HG03175 (cell line): ENCODE measurements around the gene MACF1.

ENCODE experiments used
- ATAC-seq: cut with Tn5 transposase; IDR thresholded peaks from one replicate; pipeline ENCODE4 v1.9.1; 2021; ENCODE audit warnings: mild to moderate bottlenecking, moderate library complexity; ENCODE audit not compliant: unreplicated experiment

MACF1 gene

GRCh38 chr1:39411526-39412478 is 207.3 kb downstream of the MACF1 start:
- ATAC-seq: no peak

GRCh38 chr1:39412892-39413291 is 208.4 kb downstream of the MACF1 start:
- no peak for ATAC-seq

GRCh38 chr1:39413902-39414528 is 209.5 kb downstream of the MACF1 start:
- ATAC-seq: no peak

GRCh38 chr1:39415553-39415952 is 211.1 kb downstream of the MACF1 start:
- no peak for ATAC-seq

- ATAC-seq: no peak
These were observed 212.1 kb downstream of the MACF1 start for GRCh38 chr1:39416609-39417008.

GRCh38 chr1:39418236-39418635 is 213.7 kb downstream of the MACF1 start:
- no peak for ATAC-seq

GRCh38 chr1:39420493-39420892 is 216.0 kb downstream of the MACF1 start:
- ATAC-seq: no peak

GRCh38 chr1:39422614-39423013 is 218.1 kb downstream of the MACF1 start:
- ATAC-seq: no peak

- no peak for ATAC-seq
These were observed 220.7 kb downstream of the MACF1 start for GRCh38 chr1:39425151-39425550.

GRCh38 chr1:39425634-39426033 is 221.1 kb downstream of the MACF1 start:
- ATAC-seq: no peak

- ATAC-seq: no peak
These were observed 221.9 kb downstream of the MACF1 start for GRCh38 chr1:39426346-39426745.

GRCh38 chr1:39427374-39427773 is 222.9 kb downstream of the MACF1 start:
- ATAC-seq: no peak

- no peak for ATAC-seq
These were observed 223.4 kb downstream of the MACF1 start for GRCh38 chr1:39427912-39428311.

GRCh38 chr1:39431927-39432326 is 227.4 kb downstream of the MACF1 start:
- no peak for ATAC-seq

GRCh38 chr1:39434797-39435395 is 230.4 kb downstream of the MACF1 start:
- ATAC-seq: no peak

GRCh38 chr1:39435597-39435996 is 231.1 kb downstream of the MACF1 start:
- no peak for ATAC-seq

- ATAC-seq: no peak
These were observed 232.3 kb downstream of the MACF1 start for GRCh38 chr1:39436842-39437241.

- no peak for ATAC-seq
These were observed 233.5 kb downstream of the MACF1 start for GRCh38 chr1:39438042-39438441.

GRCh38 chr1:39440856-39441255 is 236.4 kb downstream of the MACF1 start:
- no peak for ATAC-seq

- no peak for ATAC-seq
These were observed 237.3 kb downstream of the MACF1 start for GRCh38 chr1:39441797-39442196.

- ATAC-seq: no peak
These were observed 241.1 kb downstream of the MACF1 start for GRCh38 chr1:39445573-39445972.
